ENCODE data around the gene KCNJ6.

DNA sequence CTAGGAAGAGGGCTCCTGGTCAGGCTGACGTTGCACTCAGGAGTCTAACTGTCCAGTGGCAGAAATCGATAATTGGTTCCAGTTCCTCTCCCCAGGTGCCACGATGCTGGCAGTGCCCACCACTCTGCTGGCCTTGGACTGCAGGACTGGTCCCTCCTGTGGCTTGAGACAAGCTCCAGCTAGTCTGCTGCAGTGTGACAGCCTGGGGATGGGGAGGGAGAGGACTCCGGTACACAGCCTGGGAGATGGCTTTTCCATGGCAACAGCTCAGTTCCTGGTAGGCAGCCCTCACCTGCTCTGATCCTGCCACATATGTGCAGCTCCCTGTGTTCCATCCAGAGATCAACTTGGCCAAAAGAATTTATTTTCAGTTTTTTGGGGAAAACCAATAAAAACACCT is 239.3 kb downstream of the KCNJ6 start:
- no peak for TF ChIP-seq POLR2A (IDR thresholded peaks at IDR 0.05)
- TF ChIP-seq, protein P1, sequence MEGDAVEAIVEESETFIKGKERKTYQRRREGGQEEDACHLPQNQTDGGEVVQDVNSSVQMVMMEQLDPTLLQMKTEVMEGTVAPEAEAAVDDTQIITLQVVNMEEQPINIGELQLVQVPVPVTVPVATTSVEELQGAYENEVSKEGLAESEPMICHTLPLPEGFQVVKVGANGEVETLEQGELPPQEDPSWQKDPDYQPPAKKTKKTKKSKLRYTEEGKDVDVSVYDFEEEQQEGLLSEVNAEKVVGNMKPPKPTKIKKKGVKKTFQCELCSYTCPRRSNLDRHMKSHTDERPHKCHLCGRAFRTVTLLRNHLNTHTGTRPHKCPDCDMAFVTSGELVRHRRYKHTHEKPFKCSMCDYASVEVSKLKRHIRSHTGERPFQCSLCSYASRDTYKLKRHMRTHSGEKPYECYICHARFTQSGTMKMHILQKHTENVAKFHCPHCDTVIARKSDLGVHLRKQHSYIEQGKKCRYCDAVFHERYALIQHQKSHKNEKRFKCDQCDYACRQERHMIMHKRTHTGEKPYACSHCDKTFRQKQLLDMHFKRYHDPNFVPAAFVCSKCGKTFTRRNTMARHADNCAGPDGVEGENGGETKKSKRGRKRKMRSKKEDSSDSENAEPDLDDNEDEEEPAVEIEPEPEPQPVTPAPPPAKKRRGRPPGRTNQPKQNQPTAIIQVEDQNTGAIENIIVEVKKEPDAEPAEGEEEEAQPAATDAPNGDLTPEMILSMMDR (IDR thresholded peaks at IDR 0.05): no peak

Data from testis (tissue), 2 donors.